AG09309 (cell line): Measurements from ENCODE around the gene SH3GL1.
"Not testable (repeated sequence)": the region's sequence is repeated elsewhere in the genome, so short reads cannot be mapped to it uniquely, and the experiment has no call there.

Experiments
- DNase-seq: peaks from one replicate; pipeline ENCODE4 v3.0.0-alpha.2; 2010; ENCODE audit warnings: low read depth
- H3K4me3 ChIP-seq: 2 replicates; pipeline ENCODE4 v1.5.1; 2011; ENCODE audit warnings: mild to moderate bottlenecking, low read depth, low read length, moderate library complexity; ENCODE audit not compliant: control insufficient read depth
- TF ChIP-seq, protein P1 (sequence below): IDR thresholded peaks from 2 replicates; pipeline ENCODE4 v1.5.1; 2011; ENCODE audit warnings: mild to moderate bottlenecking, low read depth, low read length, inconsistent platforms; ENCODE audit not compliant: insufficient read depth, control insufficient read depth; ENCODE audit errors: missing control alignments

SH3GL1 gene

GRCh38 chr19:4352701-4353121 lies 47.6 kb downstream of the SH3GL1 start:
- no peak overlapping the region for H3K4me3 ChIP-seq
- TF ChIP-seq, protein P1, sequence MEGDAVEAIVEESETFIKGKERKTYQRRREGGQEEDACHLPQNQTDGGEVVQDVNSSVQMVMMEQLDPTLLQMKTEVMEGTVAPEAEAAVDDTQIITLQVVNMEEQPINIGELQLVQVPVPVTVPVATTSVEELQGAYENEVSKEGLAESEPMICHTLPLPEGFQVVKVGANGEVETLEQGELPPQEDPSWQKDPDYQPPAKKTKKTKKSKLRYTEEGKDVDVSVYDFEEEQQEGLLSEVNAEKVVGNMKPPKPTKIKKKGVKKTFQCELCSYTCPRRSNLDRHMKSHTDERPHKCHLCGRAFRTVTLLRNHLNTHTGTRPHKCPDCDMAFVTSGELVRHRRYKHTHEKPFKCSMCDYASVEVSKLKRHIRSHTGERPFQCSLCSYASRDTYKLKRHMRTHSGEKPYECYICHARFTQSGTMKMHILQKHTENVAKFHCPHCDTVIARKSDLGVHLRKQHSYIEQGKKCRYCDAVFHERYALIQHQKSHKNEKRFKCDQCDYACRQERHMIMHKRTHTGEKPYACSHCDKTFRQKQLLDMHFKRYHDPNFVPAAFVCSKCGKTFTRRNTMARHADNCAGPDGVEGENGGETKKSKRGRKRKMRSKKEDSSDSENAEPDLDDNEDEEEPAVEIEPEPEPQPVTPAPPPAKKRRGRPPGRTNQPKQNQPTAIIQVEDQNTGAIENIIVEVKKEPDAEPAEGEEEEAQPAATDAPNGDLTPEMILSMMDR: peak; percentile 93
- no peak for DNase-seq

DNA sequence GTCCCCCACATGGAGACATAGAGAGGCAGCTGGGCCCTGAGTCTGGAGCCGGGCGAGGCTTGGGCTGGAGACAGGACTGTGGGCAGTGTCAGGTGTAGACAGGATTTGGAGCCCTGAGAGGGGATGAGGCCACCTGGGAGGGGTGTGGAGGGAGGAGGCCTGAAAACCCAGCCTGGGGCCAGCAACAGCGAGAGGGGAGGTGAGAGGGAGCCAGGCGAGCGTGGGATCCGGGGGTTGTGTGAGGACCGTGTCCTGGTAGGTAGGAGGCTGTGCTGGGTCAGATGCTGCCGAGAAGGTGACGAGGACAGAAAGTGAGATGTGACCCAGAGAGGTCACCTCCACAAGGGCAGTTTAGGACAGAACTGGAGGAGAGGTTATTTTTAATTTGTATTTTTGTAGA lies 49.6 kb downstream of the SH3GL1 start:
- H3K4me3 ChIP-seq: no peak overlapping the region
- TF ChIP-seq, protein P1: no peak
- DNase-seq: no peak

DNA sequence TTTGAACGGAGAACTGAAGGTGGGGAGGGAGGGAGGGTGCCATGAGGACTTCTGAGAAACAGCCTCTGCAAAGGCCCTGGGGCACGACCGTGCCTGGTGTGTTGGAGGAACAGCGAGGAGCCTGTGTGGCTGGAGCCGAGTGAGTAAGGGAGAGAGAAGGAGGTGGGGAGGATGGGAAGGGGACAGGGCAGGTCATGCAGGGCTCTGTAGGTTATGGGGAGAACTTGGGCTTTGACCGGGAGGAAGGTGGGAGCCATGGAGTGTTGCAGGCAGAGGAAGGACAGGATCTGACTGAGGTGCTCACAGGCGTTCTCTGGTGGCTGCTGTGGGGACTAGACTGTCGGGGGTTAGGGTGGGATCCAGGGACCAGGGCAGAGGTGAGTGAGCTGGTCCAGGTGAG lies 50.2 kb downstream of the SH3GL1 start:
- no peak for DNase-seq
- TF ChIP-seq, protein P1: no peak
- no peak overlapping the region for H3K4me3 ChIP-seq

DNA sequence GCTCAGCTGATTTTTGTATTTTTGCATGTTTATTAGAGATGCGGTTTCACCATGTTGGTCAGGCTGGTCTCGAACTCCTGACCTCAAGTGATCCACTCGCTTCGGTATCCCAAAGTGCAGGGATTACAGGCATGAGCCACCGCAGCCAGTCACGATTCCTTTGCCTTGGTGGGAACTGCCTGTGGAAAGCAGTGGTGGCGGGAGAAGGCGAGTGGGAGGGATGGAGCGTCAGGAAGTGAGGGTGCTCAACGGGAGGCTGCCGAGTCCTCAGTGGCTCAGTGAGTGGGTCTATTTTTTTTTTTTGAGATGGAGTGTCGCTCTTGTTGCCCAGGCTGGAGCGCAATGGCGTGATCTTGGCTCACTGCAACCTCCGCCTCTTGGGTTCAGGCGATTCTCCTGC lies 51.1 kb downstream of the SH3GL1 start:
- not testable (repeated sequence) for DNase-seq, H3K4me3 ChIP-seq

GRCh38 chr19:4347521-4347920 lies 52.8 kb downstream of the SH3GL1 start:
- TF ChIP-seq, protein P1: no peak
- no peak overlapping the region for H3K4me3 ChIP-seq
- no peak for DNase-seq

- TF ChIP-seq, protein P1: no peak
- no peak overlapping the region for H3K4me3 ChIP-seq
- no peak for DNase-seq
Observed at GRCh38 chr19:4346020-4346383, 54.3 kb downstream of the SH3GL1 start.

GRCh38 chr19:4345342-4346019 lies 54.9 kb downstream of the SH3GL1 start:
- no peak overlapping the region for H3K4me3 ChIP-seq
- TF ChIP-seq, protein P1: no peak
- no peak for DNase-seq
